PC-9 (cell line): ENCODE data around the gene MCM9. TPM values are rescaled to one million over a fixed set of nuclear protein-coding genes. Genes with fewer than 3 reads are reported as not detected.

ENCODE experiments used
- BruUV-seq: library from RNA; stranded (reverse); fragments of 400-500 nt; replicated peaks from 2 replicates; lab custom pipeline; 2021; lab: Mats Ljungman, UMichigan
- CTCF ChIA-PET: fragments of 300-600 bp; sonication (Branson Sonifier 250); formaldehyde crosslinking; loops from one replicate; lab custom pipeline; 2022; ENCODE audit warnings: antibody characterized with exemption; lab: Charles Lee
- POLR2A ChIA-PET: fragments of 300-600 bp; sonication (Branson Sonifier 250); formaldehyde crosslinking; loops from one replicate; lab custom pipeline; 2022; ENCODE audit warnings: antibody characterized with exemption; ENCODE audit not compliant: unreplicated experiment; lab: Charles Lee
- DNase-seq, 2 experiments: peaks; one replicate each; pipeline versions ENCODE4 v3.0.0 to v3.0.0-alpha.2; 2015 to 2022; ENCODE audit warnings: mixed read lengths in 1 of 2
- H2AFZ ChIP-seq: fragments of 200-600 bp; sonication (generic); 2 replicates; pipeline ENCODE4 v1.8.1; 2017; ENCODE audit warnings: antibody characterized with exemption
- H3F3A ChIP-seq: fragments of 200-600 bp; sonication (generic); 2 replicates; pipeline ENCODE4 v1.8.1; 2017; ENCODE audit warnings: antibody characterized with exemption, mild to moderate bottlenecking, low read depth; ENCODE audit not compliant: insufficient read depth
- H3K27ac ChIP-seq: fragments of 200-600 bp; sonication (generic); 2 replicates; pipeline ENCODE4 v1.6.1; 2016; ENCODE audit warnings: mixed run types
- H3K27me3 ChIP-seq: fragments of 200-600 bp; sonication (generic); 2 replicates; pipeline ENCODE4 v1.6.1; 2016; ENCODE audit warnings: low read depth, mixed run types; ENCODE audit not compliant: insufficient read depth
- H3K36me3 ChIP-seq: fragments of 200-600 bp; sonication (generic); 2 replicates; pipeline ENCODE4 v1.6.1; 2016; ENCODE audit warnings: low read depth, mixed run types
- H3K4me1 ChIP-seq: fragments of 200-600 bp; sonication (generic); replicated peaks from 2 replicates; pipeline ENCODE4 v1.6.1; 2016; ENCODE audit warnings: mixed run types; ENCODE audit not compliant: insufficient read depth
- H3K4me2 ChIP-seq: fragments of 200-600 bp; sonication (generic); 2 replicates; pipeline ENCODE4 v1.6.1; 2017; ENCODE audit warnings: mixed run types
- H3K4me3 ChIP-seq: fragments of 200-600 bp; sonication (generic); 2 replicates; pipeline ENCODE4 v1.6.1; 2016; ENCODE audit warnings: mixed run types
- H3K79me2 ChIP-seq: fragments of 200-600 bp; sonication (generic); 2 replicates; pipeline ENCODE4 v1.6.1; 2017; ENCODE audit warnings: low read depth, mixed run types
- H3K9me2 ChIP-seq: fragments of 200-600 bp; sonication (generic); 2 replicates; pipeline ENCODE4 v1.8.1; 2017; ENCODE audit warnings: mild to moderate bottlenecking; ENCODE audit not compliant: insufficient read depth
- H3K9me3 ChIP-seq: fragments of 200-600 bp; sonication (generic); 2 replicates; pipeline ENCODE4 v1.8.1; 2016; ENCODE audit warnings: low read depth; ENCODE audit not compliant: insufficient read depth
- H4K20me1 ChIP-seq: fragments of 200-600 bp; sonication (generic); 2 replicates; pipeline ENCODE4 v1.8.1; 2017; ENCODE audit not compliant: insufficient read depth
- EZH2 ChIP-seq: fragments of 200-600 bp; sonication (generic); IDR thresholded peaks from 2 replicates; pipeline ENCODE4 v1.8.0; 2017; ENCODE audit warnings: antibody characterized with exemption, low read depth
- intact Hi-C: fragments of 100-400 bp; cut with micrococcal nuclease; formaldehyde crosslinking; loops from one replicate; pipeline ENCODE4 v1.10.0; 2022; ENCODE audit not compliant: unreplicated experiment
- total RNA-seq: library from RNA; stranded (reverse); gene quantifications from 2 replicates; pipeline ENCODE4 v1.2.3, GENCODE V29; 2021
- TF ChIP-seq, protein P1 (sequence below): fragments of 200-600 bp; sonication (generic); conservative IDR thresholded peaks from 2 replicates; pipeline ENCODE4 v1.6.1; 2017; ENCODE audit warnings: mixed run types, antibody characterized with exemption, mild to moderate bottlenecking, moderate library complexity

The MCM9 gene
- total RNA-seq, 1 experiment from 2014 or later, result 18.1 TPM

DNA sequence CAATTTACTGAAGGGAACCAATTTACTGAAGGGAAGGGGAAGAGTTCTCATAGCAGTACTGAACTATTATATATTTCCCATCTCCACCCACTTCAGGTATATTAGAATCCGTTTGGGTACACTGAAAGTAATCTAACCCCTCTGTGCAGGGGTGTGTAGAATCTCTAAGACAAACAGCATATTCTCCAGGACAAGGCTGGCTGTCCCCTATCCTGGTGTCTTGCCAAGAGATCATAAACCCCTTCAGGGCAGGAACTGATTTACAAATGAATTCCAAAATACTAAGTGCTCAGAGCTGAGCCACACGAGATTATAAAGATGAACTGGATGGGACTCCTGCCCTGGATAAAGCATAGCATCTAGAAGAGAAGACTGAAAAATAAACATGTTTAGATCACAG is 31.8 kb downstream of the MCM9 start:
- Histone ChIP-seq H3F3A (peaks cover 5% of the 10 kb centered on the region; the same call in 1 of the 2 replicates), H3K79me2 (peaks cover 62% of the 10 kb centered on the region), H4K20me1 (no peaks in the 10 kb centered on the region; the same call in 1 of the 2 replicates), H3K9me2 (no peaks in the 10 kb centered on the region), H3K27me3 (no peaks in the 10 kb centered on the region), H3K9me3 (no peaks in the 10 kb centered on the region), H3K4me2 (no peak overlapping the region), H3K4me3 (no peak overlapping the region), H3K36me3 (peaks cover 95% of the 10 kb centered on the region), H3K4me1 (0 out of 2 replicates have a peak, but pooled peaks cover 5% of the 10 kb centered on the region), H2AFZ (no peak overlapping the region), H3K27ac (no peak overlapping the region)
- ChIA-PET CTCF (no interaction called here), POLR2A (no interaction called here)
- TF ChIP-seq EZH2, result no peak
- TF ChIP-seq, protein P1, sequence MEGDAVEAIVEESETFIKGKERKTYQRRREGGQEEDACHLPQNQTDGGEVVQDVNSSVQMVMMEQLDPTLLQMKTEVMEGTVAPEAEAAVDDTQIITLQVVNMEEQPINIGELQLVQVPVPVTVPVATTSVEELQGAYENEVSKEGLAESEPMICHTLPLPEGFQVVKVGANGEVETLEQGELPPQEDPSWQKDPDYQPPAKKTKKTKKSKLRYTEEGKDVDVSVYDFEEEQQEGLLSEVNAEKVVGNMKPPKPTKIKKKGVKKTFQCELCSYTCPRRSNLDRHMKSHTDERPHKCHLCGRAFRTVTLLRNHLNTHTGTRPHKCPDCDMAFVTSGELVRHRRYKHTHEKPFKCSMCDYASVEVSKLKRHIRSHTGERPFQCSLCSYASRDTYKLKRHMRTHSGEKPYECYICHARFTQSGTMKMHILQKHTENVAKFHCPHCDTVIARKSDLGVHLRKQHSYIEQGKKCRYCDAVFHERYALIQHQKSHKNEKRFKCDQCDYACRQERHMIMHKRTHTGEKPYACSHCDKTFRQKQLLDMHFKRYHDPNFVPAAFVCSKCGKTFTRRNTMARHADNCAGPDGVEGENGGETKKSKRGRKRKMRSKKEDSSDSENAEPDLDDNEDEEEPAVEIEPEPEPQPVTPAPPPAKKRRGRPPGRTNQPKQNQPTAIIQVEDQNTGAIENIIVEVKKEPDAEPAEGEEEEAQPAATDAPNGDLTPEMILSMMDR, result no peak
- no peak for DNase-seq
- no TSS peak for BruUV-seq
- intact Hi-C loops, result no loop called here

DNA sequence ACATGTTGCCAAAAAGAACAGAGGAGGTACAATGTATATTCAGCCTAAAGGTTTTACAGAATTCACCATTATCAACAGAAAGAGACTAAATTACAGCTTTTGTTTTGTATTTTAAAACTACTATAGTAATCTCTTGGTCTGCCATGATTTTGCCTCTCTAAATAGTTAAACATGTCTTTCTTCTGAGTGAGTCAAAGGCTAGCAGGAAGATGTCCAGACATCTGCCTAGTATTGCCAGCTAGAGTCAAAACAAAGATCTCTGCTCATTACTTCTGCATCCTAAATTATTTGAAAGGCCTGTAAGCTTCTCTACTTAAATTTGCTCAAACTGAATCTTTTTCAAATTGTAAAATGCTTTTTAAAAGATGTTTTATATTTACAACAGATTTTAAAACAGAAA is 32.2 kb downstream of the MCM9 start:
- BruUV-seq, result no TSS peak
- H3K79me2 ChIP-seq, result peaks cover 66% of the 10 kb centered on the region
- no peak for DNase-seq

DNA sequence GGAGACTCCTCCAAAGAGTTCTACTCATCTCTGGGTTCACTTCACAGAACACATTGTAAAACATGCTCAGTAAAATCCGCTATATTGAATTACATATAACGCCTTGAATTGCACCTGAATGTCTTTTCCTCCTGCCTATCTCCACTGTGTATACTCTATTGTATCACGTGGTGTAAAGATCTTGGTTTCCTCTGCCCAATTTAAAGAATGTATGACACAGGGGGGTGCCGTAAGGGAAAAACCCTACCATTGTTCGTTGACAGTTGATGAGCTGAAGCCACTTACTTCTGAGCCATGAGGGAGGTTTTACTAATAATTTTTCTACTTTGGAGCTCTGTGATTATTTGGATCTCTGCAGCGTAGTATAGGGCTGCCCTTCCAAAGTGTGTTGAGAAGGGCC is 35.0 kb downstream of the MCM9 start:
- Histone ChIP-seq H3K27ac (no peak overlapping the region), H3F3A (peaks cover 11% of the 10 kb centered on the region), H4K20me1 (no peaks in the 10 kb centered on the region; the same call in 1 of the 2 replicates), H3K79me2 (peaks cover 87% of the 10 kb centered on the region), H3K9me3 (no peaks in the 10 kb centered on the region), H3K36me3 (peaks cover 70% of the 10 kb centered on the region), H3K4me3 (no peak overlapping the region), H3K9me2 (no peaks in the 10 kb centered on the region), H2AFZ (no peak overlapping the region), H3K27me3 (no peaks in the 10 kb centered on the region), H3K4me1 (peaks cover 26% of the 10 kb centered on the region), H3K4me2 (no peak overlapping the region)
- no peak for DNase-seq
- TF ChIP-seq, protein P1, result no peak
- intact Hi-C loops, result loop anchor here (10.0 kb wide), 1 partner anchor 335 kb away; no protein-coding TSS in a partner anchor
- POLR2A ChIA-PET, result no interaction called here
- CTCF ChIA-PET, result no interaction called here
- BruUV-seq, result no TSS peak

More for the DNA sequence above, 32.2 kb downstream of the MCM9 start:
- ChIA-PET POLR2A (no interaction called here), CTCF (no interaction called here)
- TF ChIP-seq, protein P1, result no peak
- TF ChIP-seq EZH2, result no peak
- H4K20me1 ChIP-seq, result no peaks in the 10 kb centered on the region; the same call in 1 of the 2 replicates
- no peaks in the 10 kb centered on the region for H3K9me3 ChIP-seq
- H3F3A ChIP-seq, result peaks cover 5% of the 10 kb centered on the region; the same call in 1 of the 2 replicates
- intact Hi-C loops, result no loop called here
- no peaks in the 10 kb centered on the region for H3K9me2 ChIP-seq
- H3K4me3 ChIP-seq, result no peak overlapping the region
- no peak overlapping the region for H2AFZ ChIP-seq
- peak overlapping the region; percentile 21; the same call in 1 of the 2 replicates for H3K27ac ChIP-seq
- no peaks in the 10 kb centered on the region for H3K27me3 ChIP-seq
- no peak overlapping the region for H3K4me2 ChIP-seq
- H3K36me3 ChIP-seq, result peaks cover 95% of the 10 kb centered on the region
- H3K4me1 ChIP-seq, result 0 out of 2 replicates have a peak, but pooled peaks cover 6% of the 10 kb centered on the region
